NCI-H524 (cell line): ENCODE measurements around the gene GPD2.
"Not testable (repeated sequence)": the region's sequence is repeated elsewhere in the genome, so short reads cannot be mapped to it uniquely, and the experiment has no call there.

ENCODE experiments used
- DNase-seq, 2 experiments: peaks; one replicate each; lab custom pipeline; 2025; lab: John Stamatoyannopoulos, UW

GPD2 gene

GRCh38 chr2:156589381-156590079, 153.4 kb downstream of the GPD2 start:
- peak; percentile 27 to 45 for DNase-seq

- DNase-seq: peak in 1 of 2 experiments; percentile 4
Observed at GRCh38 chr2:156590085-156590739, 154.0 kb downstream of the GPD2 start.

GRCh38 chr2:156592809-156593593, 156.8 kb downstream of the GPD2 start:
- no peak for DNase-seq

- no peak for DNase-seq
Observed at GRCh38 chr2:156593594-156593921, 157.4 kb downstream of the GPD2 start.

GRCh38 chr2:156598563-156598962, 162.4 kb downstream of the GPD2 start:
- no peak for DNase-seq

- no peak for DNase-seq
Observed at GRCh38 chr2:156600196-156600595, 164.0 kb downstream of the GPD2 start.

GRCh38 chr2:156601855-156602551, 165.8 kb downstream of the GPD2 start:
- no peak for DNase-seq

GRCh38 chr2:156602552-156602933, 166.4 kb downstream of the GPD2 start:
- DNase-seq: no peak

- no peak for DNase-seq
Observed at GRCh38 chr2:156615836-156616322, 179.7 kb downstream of the GPD2 start.

- not testable (repeated sequence) for DNase-seq
Observed at GRCh38 chr2:156618071-156618470, 181.9 kb downstream of the GPD2 start.

GRCh38 chr2:156619021-156619539, 182.9 kb downstream of the GPD2 start:
- DNase-seq: peak; percentile 23 to 86

- no peak for DNase-seq
Observed at GRCh38 chr2:156622491-156622890, 186.3 kb downstream of the GPD2 start.

- no peak for DNase-seq
Observed at GRCh38 chr2:156625360-156626170, 189.4 kb downstream of the GPD2 start.

GRCh38 chr2:156626931-156627330, 190.8 kb downstream of the GPD2 start:
- DNase-seq: no peak

- DNase-seq: no peak
Observed at GRCh38 chr2:156630579-156631337, 194.6 kb downstream of the GPD2 start.

GRCh38 chr2:156635646-156636045, 199.5 kb downstream of the GPD2 start:
- no peak for DNase-seq
